Nephron progenitor cell (in vitro differentiated cells): Measurements from ENCODE around the gene MAN2B2.
"Not testable (repeated sequence)": the region's sequence is repeated elsewhere in the genome, so short reads cannot be mapped to it uniquely, and the experiment has no call there.

Experiments
- DNase-seq: peaks from one replicate; pipeline ENCODE4 v3.0.0; 2021
- H3K27ac Mint-ChIP-seq: 2 replicates; pipeline ENCODE4 v1.8.0; 2021; ENCODE audit warnings: mild to moderate bottlenecking, moderate library complexity, mixed read lengths
- H3K27me3 Mint-ChIP-seq: 2 replicates; pipeline ENCODE4 v1.8.0; 2021; ENCODE audit warnings: mild to moderate bottlenecking, low read depth, mixed read lengths; ENCODE audit not compliant: poor library complexity
- H3K36me3 Mint-ChIP-seq: 2 replicates; pipeline ENCODE4 v1.8.0; 2021; ENCODE audit warnings: low read depth, mixed read lengths
- H3K4me1 Mint-ChIP-seq: 2 replicates; pipeline ENCODE4 v1.8.0; 2021; ENCODE audit warnings: mixed read lengths
- H3K4me3 Mint-ChIP-seq: 2 replicates; pipeline ENCODE4 v1.8.0; 2021; ENCODE audit warnings: mild to moderate bottlenecking, moderate library complexity, mixed read lengths
- H3K9me3 Mint-ChIP-seq: 2 replicates; pipeline ENCODE4 v1.8.0; 2021; ENCODE audit warnings: mild to moderate bottlenecking, moderate library complexity, mixed read lengths
- CTCF ChIP-seq: fragments of 200-600 bp; sonication (generic); IDR thresholded peaks from 2 replicates; pipeline ENCODE4 v1.5.0; 2021; ENCODE audit warnings: antibody characterized with exemption

Gene MAN2B2

DNA sequence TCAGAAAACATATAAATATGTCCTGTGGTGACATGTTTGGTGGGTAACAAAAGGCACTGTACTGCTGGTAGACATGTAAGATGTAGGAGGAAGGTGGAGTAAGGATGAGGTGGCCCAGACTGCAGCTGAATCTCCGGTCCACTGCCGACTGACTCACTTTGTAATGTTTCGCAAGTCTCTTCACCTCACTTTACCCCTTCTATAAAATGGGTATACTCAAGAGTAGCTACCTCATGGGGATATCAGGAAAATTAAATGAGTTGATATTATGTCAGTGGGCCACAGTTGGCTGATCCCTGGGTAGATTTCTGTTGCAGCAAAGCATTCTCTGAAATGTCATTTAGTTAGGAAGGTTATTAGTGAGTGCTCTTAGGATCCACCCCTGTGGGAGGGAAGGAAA lies 87.6 kb downstream of the MAN2B2 start:
- DNase-seq: no peak
- Mint-ChIP-seq H3K4me3 (no peak overlapping the region), H3K27ac (no peak overlapping the region)

DNA sequence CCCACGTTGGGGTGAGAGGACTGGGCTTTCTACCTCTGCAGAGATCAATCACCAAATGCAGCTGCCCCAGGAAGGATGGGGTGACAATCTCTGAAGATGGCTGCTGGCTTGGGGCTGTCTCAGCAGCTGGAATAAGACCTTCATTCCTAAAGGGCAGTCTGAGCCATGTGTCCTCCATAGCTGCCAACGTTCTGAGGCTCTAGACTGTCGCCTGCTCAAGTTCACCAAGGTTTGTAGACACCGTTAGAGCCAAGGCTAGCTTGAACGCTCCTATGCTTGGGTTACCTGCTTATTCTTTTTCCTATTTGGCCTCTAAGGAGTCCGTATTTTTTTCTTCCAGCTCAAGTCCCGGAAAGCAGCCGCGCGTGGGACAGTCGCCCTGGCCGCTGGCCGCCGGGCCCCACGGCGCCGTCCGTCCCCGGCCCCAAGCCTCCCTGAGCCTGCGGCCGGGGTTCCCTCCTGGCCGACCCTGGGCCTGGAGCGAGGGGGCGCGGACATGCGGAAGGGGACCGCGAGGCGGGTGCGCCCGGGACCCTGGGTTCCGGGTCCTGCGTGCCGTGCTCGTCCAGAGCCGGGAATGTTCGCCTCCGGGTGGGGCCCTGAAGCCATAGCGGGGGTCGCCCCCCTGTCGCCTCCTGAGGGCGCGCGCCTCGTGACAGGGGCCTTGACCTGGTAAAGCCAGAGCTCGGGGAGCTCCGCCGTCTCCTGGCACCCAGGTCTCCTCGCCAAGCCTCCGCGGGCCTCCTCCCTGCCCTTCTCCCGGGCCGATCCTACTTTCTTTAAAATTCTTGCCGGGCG lies 88.8 kb downstream of the MAN2B2 start:
- Mint-ChIP-seq H3K36me3 (peaks cover 20% of the 10 kb centered on the region), H3K27ac (no peak overlapping the region), H3K4me3 (no peak overlapping the region), H3K4me1 (peaks cover 7% of the 10 kb centered on the region), H3K27me3 (peaks cover 33% of the 10 kb centered on the region), H3K9me3 (peaks cover 15% of the 10 kb centered on the region)
- no peak for TF ChIP-seq CTCF
- DNase-seq: no peak

More for the DNA sequence above, 87.6 kb downstream of the MAN2B2 start:
- Mint-ChIP-seq H3K4me1 (peaks cover 7% of the 10 kb centered on the region), H3K36me3 (peaks cover 8% of the 10 kb centered on the region), H3K27me3 (peaks cover 36% of the 10 kb centered on the region), H3K9me3 (peaks cover 10% of the 10 kb centered on the region)
- no peak for TF ChIP-seq CTCF

DNA sequence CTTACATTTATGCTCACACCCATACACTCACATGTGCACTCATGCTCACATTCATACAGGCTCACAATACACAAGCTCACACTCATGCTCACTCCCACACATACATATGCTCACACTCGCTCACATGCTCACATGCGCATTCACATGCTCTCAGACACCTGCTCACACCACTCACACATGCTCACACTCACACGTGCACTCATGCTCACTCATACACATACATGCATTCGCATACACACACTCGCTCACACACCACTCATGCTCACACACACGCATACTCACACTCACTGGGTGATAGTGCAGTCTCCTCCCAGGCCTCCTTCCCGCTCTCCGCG lies 90.3 kb downstream of the MAN2B2 start:
- H3K4me3 Mint-ChIP-seq: no peak overlapping the region
- DNase-seq: no peak
- TF ChIP-seq CTCF: no peak
- peaks cover 19% of the 10 kb centered on the region for H3K9me3 Mint-ChIP-seq
- peaks cover 19% of the 10 kb centered on the region for H3K27me3 Mint-ChIP-seq
- peaks cover under 1% of the 10 kb centered on the region for H3K4me1 Mint-ChIP-seq
- H3K27ac Mint-ChIP-seq: no peak overlapping the region
- peaks cover 35% of the 10 kb centered on the region for H3K36me3 Mint-ChIP-seq

DNA sequence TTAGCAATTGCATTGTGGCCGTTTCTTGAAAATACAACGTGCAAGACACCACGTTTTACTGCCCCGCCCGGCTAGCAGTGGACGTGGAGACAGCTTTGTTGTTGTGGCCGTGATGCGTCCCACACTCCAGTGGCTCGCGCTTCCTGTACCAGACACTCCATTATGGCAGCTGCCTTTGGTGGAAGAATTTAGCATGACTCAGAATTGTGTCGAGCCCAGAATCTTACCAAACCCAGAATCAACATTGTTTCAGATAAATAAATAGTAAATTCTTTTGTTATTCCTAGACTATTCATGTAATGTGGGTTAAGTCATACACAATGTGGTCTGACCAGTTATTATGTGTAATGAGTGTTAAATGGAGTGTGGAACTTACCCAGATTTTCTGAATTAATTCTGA lies 93.4 kb downstream of the MAN2B2 start:
- no peak for TF ChIP-seq CTCF
- Mint-ChIP-seq H3K4me1 (peaks cover 3% of the 10 kb centered on the region), H3K27me3 (peaks cover 11% of the 10 kb centered on the region), H3K27ac (no peak overlapping the region), H3K4me3 (no peak overlapping the region), H3K9me3 (peaks cover 26% of the 10 kb centered on the region), H3K36me3 (peaks cover 44% of the 10 kb centered on the region)
- no peak for DNase-seq

DNA sequence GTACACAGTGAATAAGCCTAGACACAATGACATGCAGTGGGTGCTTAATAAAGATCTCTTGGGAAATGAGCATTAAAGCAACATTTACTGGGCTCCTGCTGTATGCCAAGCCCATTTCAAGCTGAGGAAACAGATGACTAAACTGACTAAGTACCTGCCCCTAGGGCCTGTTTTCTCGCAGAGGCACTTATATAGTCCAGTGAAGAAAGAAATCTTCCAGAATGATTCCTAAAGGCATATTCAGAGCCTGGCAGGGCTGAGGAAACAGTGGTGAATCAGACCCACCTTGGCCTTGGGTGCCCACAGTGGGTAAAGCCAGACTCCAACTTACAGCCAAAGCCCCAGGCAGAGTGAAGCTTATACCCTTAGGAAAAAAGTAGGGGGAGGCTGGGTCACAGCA lies 96.7 kb downstream of the MAN2B2 start:
- no peak for TF ChIP-seq CTCF
- H3K4me1 Mint-ChIP-seq: peaks cover 31% of the 10 kb centered on the region
- H3K27ac Mint-ChIP-seq: no peak overlapping the region
- peaks cover 8% of the 10 kb centered on the region for H3K27me3 Mint-ChIP-seq
- H3K9me3 Mint-ChIP-seq: peaks cover 25% of the 10 kb centered on the region
- H3K36me3 Mint-ChIP-seq: peaks cover 63% of the 10 kb centered on the region
- H3K4me3 Mint-ChIP-seq: no peak overlapping the region
- DNase-seq: no peak

DNA sequence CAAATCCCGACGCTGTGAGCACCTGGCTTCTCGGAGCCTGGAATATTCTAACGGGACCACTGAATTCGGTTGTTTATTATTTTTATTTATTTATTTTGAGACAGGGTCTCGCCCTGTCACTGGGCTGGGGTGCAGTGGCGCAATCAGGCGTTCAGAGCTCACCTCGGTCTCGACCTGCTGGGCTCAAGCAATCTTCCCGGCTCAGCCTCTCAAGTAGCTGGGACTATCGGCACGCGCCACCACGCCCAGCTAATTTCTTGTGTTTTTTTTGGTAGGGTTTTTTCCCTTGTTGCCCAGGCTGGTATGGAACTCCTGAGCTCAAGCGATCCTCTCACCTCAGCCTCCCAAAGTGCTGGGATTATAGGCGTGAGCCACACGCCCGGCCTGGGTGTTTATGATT lies 97.1 kb downstream of the MAN2B2 start:
- Mint-ChIP-seq H3K4me3 (no peak overlapping the region), H3K36me3 (peaks cover 68% of the 10 kb centered on the region), H3K27ac (no peak overlapping the region), H3K9me3 (peaks cover 22% of the 10 kb centered on the region), H3K27me3 (peaks cover 8% of the 10 kb centered on the region), H3K4me1 (peaks cover 36% of the 10 kb centered on the region)
- no peak for DNase-seq
- no peak for TF ChIP-seq CTCF

GRCh38 chr4:6672541-6673190 lies 97.7 kb downstream of the MAN2B2 start:
- H3K27me3 Mint-ChIP-seq, H3K4me3 Mint-ChIP-seq, DNase-seq, H3K27ac Mint-ChIP-seq: not testable (repeated sequence)
- peaks cover 70% of the 10 kb centered on the region for H3K36me3 Mint-ChIP-seq
- H3K4me1 Mint-ChIP-seq: peaks cover 42% of the 10 kb centered on the region
- H3K9me3 Mint-ChIP-seq: peaks cover 18% of the 10 kb centered on the region
